HG03469 (cell line): ENCODE data around the gene ANXA2.
"Not testable (repeated sequence)": the region's sequence is repeated elsewhere in the genome, so short reads cannot be mapped to it uniquely, and the experiment has no call there.

Experiments used
- ATAC-seq: cut with Tn5 transposase; IDR thresholded peaks from one replicate; pipeline ENCODE4 v1.9.1; 2021; ENCODE audit warnings: mild to moderate bottlenecking, moderate library complexity, moderate number of reproducible peaks; ENCODE audit not compliant: unreplicated experiment

Gene ANXA2

DNA sequence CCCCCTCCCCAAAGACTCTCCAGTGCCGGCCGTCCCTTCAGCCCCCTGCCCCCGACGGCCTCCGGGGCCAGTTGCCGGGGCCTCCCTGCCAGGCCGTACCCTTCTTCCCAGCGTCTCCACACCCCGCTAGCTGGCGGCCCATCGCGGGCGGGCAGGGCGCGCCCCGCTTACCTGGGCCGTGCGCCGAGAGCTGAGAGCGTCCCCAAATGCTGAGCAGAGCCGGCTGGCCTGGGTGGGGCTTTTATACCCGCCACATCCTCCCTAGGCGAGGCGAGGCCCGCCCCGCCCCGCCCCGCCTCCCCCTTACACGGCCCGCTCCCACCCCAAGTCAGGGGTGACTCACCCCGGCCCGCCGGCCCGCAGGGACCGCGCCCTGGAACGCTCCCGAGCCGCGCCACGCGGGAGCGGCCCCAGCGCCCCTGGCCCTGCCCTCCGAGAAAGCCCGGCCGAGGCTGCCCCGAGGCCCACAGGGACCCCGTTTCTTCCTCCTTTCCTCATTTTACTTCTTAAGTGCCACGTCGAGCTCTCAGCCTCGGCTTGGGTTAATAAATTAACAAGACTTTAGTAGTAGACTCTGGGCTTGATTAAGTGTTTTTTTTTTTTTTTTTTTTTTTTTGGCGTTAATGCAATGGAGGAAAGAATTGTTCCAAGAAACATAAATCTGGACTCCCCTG, at the start of gene ANXA2:
Gene ANXA2 (minus strand): TSS at position 215 of the 674 bp plus-strand sequence. CDS start 11,911 bp downstream, outside the sequence.
- peak; percentile 54 for ATAC-seq

DNA sequence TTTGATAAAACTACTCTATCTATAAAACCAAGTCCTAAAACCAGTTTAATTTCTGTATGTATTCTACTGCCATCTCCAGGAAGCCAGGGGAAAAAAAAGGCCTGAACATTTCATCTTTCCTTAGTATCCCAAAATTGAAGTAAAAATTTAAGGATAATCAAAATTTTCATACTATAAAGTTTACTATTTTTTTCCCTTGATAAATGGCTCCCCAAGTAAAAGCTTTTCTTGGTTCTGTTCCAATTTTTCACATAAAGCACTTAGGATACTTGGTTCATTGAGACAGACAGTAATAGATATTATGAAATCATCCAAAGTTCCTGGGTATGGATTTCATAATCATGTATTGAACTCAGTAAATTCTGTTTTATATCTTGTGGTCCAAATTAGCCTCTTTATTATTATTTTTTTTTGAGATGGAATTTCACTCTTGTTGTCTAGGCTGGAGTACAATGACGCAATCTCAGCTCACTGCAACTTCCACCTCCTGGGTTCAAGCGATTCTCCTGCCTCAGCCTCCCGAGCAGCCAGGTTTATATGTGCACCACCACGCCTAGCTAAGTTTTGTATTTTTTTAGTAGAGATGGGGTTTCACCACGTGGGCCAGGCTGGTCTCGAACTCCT, 46.6 kb upstream of the ANXA2 start:
- no peak for ATAC-seq

DNA sequence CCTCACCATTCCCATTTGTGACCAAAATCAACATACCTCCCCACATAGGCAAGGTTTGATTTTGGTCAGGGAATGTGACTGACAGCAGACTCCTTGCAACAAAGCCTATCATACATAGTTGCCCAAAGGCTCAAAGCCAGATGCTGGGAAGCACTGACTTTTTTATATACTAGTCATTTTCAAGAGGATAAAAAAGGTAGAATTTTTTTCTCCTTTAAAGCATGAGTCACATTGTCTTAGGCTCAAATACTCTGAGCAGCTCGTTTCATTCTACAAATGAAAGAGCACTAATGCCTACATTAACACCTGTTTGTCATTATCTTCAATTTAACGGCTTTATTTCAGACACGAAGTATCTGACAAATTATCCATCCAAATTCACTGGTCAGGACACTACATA, 45.0 kb upstream of the ANXA2 start:
- ATAC-seq, result no peak

DNA sequence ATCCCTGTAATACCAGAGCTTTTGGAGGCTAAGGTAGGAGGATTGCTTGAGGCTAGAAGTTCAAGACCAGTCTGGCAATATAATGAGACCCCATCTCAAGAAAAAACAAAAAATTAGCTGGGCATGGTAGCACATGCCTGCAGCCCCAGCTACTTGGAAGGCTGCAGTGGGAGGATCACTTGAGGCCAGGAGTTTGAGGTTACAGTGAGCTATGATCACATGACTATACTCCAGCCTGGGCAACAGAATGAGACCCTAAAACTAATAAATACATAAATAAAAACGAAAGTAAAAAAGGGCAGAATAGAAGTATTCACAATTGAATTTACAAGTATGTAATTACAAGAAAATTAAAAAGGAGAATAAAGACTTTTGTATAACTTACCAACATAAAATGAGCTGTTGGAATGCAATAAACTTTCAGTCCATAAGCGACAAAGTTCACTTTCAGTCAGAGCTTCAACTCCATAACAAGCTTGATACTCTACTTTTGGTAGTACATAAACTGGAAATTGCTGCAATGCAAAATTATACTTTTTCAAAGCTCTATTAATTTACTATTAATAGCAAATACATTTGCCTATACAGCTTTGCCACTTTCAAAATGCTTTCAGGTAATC, 44.4 kb upstream of the ANXA2 start:
- ATAC-seq, result no peak

DNA sequence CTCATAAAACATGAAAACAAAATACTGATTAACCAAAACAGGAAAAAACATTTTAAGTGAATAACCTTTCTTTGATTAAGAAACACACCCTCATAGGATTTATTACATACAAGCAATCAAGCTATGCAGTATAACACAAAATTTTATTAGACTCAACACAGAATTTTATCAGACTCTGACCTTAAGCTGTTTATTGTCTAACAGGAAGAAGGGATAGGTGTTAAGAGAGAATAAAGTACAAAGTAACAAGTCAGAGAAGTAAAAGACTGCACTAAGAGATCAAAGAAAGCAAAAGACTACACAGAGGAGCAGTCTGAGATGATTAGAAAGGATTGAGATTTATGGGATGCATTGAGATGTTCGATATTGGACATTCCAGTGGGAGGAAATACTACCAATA, 43.5 kb upstream of the ANXA2 start:
- no peak for ATAC-seq

DNA sequence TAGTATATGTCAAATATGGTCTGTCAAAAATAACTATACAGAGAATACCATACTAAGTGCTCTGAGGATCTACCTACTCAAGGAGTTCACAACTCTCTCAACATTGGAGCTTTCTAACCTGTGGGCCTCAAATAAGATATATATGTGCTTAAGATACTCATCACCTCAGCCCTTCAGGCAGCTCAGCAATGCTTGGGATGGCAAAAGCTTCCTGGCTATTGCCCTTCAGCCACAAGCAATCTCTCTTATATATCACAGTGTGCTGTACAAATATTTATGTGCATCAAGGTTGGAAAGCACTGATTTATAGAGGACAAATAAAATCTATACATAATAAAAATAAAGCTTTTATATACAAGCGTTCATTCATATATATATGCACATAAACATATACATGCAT, 40.9 kb upstream of the ANXA2 start:
- ATAC-seq, result no peak

DNA sequence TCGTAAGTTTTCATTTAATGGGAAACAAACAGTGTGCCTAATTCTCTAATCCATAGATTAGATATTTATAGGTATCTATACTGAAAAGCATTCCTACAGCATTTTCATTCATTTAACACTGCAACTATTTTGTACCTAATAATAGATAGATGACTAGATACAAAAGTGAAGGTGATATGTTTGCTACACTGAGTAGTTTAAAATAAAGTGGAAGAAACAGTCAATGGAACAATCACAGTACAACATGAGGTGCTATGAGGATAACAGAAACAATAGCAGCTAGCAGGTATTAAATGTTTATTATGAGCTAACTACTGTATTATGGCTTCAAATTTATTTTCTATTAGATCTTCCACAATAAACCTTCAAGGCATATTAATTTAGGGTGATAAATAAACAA, 31.1 kb upstream of the ANXA2 start:
- ATAC-seq, result no peak

DNA sequence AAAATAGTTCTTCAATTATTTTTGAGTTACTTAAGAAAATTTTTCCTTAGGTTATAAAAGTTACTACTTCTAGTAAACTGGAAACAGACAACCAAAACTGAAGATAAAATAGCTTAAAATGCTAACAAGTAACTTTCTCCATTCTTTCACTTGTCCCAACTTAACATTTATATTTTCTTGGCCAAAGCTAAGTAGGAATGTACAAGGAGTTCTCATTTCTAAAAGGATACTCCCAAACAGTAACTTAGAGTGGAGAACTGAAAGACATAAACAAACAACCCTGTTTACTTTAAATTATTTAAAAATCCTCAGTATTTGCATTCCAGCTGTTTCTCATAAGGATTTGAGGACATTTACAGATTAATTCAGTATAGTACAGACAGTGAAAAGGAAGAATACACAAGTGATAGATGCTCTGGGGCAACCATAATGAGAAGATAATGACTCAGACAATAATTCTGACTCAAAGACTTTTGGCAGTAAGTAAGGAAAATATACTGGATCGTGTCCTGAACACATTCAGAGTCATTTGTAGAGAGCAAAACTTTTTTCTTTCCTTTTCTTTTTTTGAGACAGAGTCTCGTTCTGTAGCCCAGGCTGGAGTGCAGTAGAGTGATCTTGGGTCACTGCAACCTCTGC, 29.2 kb upstream of the ANXA2 start:
- ATAC-seq, result no peak

DNA sequence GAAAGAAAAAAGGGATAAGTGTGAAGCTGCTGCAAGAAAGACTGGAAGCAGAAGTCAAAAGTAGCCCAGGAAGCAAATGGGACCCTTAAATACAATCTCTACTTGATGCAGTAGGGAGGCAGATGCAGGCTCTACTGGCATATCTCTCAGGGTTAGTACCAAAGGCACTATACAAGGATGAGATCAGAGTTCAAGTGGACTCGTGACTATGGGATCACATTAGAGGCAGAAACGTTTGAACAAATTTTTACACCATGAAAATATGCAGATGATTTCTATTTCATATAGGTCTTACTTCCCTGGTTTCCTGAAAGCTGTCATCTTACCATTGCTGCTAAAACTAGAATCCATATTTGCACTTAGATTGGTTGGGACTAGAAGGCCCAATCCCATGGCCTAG, 27.7 kb upstream of the ANXA2 start:
- no peak for ATAC-seq

DNA sequence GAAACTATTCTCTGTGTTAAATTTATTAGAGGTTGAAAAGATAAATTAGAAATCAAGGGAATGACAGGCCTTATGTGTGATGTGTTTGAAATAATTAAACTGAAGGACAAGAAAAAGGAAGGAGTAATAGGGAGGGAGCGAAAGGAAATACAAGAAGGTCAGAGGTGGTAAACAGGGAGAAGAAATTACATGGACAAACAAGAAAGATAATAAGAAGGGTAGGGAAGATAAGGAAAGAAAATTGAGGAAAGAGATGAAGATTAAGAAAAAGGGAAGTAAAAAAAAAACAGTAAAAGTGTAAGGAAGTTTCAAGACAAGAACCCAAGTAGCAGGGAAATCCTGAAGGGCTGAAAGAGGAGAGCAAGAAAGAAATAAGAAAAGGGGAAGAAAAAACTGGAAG, 26.2 kb upstream of the ANXA2 start:
- no peak for ATAC-seq

DNA sequence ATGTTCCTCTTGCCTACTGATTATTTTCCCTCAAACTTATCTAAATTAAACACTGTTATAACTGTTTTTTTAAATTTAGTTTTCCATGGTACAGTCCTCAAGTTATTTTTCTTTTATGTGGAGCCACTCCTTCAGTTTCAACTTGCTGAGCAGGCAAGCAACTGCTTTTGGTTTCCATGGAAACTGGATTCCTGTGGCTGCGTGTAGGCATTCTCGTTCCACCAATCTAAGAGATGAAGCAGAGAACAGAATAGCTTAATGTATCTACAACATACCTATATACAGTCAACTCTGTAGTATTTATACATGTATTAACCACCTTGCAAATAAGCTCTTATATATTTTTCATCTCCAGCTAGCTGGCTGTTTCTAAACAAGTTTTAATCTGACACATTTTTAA, 25.8 kb upstream of the ANXA2 start:
- ATAC-seq, result no peak

DNA sequence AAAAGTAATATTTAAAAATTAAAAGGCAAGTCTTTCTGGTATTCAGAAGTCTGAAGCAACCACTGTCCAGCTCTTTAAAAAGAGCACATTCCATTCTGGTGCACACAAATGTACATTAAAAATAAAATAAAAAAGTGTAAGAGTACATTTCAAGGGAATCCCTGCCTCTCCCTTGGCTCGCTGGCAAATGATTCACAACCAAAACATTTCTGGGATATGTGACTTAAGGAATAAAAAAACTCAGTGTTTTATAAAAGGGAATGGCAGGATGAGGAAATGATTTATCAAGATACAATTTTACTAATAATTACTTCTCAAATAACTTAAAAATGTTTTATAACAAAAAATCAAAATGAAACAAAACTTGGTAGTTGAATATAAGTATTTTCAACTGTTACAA, 23.8 kb upstream of the ANXA2 start:
- no peak for ATAC-seq

DNA sequence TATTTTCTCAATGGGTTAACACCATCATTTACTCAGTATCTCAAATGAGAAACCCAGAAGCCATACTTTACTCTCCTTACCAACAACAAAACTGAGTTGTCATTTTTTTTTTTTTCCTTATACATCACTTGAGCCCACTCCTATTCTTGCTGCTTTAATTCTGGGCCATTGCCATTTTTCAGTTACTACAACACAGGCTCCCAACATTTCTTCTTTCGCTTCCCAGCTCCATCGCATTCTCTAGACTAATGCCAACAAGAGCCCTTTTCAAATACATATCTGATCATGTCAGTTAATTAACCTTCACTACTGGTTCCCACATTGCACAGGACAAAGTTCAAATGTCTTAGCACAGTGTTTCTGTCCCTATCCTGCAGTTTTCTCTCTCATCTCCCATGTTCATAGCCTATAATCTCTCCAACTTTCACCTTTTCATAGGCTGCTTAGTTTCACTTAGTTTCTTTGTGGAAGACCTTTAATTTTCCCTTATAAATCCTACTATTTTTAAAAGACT, 22.5 kb upstream of the ANXA2 start:
- no peak for ATAC-seq

DNA sequence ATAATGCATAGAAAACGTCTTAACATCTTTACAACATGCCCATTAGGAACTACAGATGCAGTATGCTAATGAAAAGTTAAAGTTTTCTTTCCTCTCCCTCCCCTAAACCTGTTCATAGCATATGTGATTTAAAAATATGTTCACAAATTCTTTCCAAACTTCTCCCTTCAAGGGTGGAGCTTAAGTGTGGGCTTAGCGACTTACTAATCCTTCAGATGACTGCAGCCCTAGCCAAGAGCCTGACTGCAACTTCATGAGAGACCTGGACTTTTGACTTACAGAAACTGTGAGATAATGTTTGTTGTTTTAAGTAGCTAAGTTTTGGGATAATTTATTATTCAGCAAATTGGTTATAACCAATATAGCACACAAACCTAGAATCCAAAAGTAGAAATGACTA, 22.0 kb upstream of the ANXA2 start:
- ATAC-seq, result no peak

DNA sequence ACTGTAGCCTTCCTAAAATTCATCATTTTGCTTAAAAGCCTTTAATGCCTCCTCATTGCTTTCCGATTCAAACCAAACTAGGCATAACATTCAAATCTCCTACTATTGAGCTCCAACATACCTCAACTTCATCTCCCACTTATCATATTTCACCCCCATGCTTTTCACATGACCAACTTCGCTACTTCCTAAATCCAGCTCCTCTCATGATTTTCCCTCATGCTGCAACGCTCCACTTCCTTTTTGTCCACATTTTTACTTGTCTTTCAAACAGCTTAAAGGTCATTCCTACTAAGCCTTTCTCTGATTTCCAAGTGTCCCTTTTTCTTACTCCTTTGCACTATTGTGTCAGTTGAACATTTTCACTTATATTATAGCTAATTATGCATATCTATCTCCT, 20.3 kb upstream of the ANXA2 start:
- no peak for ATAC-seq

DNA sequence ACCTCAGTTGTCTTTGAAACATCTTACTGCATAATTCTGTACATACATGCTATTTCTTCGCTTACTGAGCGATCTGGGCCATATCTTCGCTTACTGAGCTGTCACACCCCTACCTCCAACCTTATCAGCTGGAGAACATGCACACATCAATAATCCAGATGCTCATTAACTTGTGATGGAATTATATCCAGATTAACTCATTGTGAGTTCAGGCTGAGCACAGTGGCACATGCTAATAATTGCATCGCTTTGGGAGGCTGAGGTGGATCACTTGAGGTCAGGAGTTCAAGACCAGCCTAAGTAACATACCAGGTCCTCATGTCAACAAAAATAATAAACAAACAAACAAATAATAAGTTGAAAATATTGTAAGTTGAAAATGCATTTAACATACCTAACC, 19.3 kb upstream of the ANXA2 start:
- ATAC-seq, result no peak

DNA sequence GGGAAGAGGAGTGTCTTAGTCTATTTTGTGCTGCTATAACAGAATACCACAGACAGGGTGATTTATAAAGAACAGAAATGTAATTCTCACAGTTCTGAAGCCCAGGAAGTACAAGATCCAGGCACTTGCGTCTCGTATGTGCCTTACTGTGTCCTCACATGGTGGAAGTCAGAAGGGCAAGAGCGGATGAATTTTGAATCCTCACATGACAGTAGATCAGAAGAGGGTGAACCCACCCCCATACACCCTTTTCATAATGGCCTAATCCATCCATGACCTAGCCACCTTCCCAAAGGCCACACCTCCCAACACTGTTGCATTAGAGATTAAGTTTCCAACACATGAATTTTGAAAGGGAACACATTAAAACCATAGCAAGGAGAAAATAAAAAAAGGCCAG, 18.7 kb upstream of the ANXA2 start:
- no peak for ATAC-seq

DNA sequence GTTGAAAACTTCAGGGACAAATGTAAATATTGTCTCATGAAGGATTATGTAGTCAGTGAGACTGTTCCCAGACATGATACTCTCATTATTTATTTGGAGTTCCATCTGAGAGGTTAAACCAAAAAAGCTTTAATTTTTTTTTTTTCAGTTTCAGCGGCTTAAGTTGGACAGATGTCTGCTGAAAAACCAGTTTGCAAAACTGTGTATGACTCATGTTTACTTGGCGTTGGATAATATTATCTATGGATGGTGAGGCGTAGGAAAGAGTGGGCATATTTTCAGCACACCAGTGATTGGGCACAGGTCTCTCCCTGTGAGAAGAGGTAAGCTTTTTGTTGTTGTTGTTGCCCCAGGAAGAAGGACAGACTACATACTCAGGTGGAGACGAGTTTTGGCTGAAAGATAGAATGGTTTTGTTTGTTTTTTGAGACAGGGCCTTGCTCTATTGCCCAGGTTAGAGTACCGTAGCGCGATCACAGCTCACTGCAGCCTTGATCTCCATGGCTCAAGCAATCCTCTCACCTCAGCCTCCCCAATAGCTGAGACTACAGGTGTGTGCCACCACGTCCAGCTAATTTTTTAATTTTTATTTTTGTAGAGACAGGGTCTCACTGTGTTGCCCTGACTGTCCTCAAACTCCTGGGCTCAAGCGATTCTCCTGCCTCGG, 16.4 kb upstream of the ANXA2 start:
- ATAC-seq, result no peak

DNA sequence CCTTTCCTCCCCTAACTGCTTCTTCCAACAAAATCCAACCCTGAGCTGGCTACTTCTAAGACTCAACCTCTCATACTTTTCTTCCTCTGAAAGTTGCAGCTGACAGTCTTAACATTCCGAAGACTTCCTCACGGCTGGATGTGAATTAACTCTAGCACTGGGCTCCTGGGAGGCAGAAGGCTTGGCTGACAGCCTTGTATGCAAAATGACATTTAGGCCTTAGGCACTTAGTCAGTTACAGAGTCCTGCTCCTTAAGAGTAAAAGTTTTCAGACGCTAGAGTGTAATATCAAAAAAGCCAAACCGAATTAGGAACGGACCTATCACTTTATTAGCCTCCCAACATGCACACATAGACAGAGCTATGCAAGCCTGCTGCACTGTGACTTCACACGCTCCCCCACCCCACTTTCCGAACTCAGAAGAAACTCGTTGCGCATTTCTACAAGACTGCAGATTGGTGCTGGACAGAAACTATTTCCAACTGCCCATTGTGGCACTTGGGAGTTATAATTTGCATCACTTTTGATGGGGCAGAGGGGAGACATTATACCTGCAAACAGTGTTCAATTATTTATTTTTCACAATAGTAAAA, 15.5 kb upstream of the ANXA2 start:
- no peak for ATAC-seq

DNA sequence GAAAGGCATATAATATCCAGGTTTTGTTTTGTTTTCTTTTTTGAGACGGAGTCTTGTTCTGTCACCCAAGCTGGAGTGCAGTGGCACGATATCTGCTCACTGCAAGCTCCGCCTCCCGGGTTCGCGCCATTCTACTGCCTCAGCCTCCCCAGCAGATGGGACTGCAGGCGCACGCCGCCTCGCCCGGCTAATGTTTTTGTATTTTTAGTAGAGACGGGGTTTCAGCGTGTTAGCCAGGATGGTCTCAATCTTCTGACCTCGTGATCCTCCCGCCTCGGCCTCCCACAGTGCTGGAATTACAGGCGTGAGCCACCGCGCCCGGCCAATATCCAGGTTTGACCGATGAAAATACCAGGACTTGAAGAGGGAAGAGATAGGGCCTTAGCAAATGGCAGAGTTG, 15.0 kb upstream of the ANXA2 start:
- not testable (repeated sequence) for ATAC-seq
